ENCODE measurements around the gene APOBEC3G.

The APOBEC3G gene

GRCh38 chr22:39091126-39092081, 14.3 kb downstream of the APOBEC3G start:
- no peak for DNase-seq (ENCODE audit: low read depth)

GRCh38 chr22:39092111-39092862, 15.2 kb downstream of the APOBEC3G start:
- DNase-seq (ENCODE audit: low read depth): no peak

- no peak for DNase-seq (ENCODE audit: low read depth)
These were observed 17.8 kb downstream of the APOBEC3G start for GRCh38 chr22:39094717-39095389.

- no peak for DNase-seq (ENCODE audit: low read depth)
These were observed 18.9 kb downstream of the APOBEC3G start for GRCh38 chr22:39095971-39096370.

- no peak for DNase-seq (ENCODE audit: low read depth)
These were observed 20.3 kb downstream of the APOBEC3G start, which contains the start of gene APOBEC3H for GRCh38 chr22:39097098-39098020. Gene APOBEC3H, plus strand, starts transcription at chr22:39097244. Its CDS starts 3,035 bp downstream, at chr22:39100279.

- no peak for DNase-seq (ENCODE audit: low read depth)
These were observed 21.0 kb downstream of the APOBEC3G start for GRCh38 chr22:39098026-39098425.

GRCh38 chr22:39098576-39098975, 21.5 kb downstream of the APOBEC3G start:
- no peak for DNase-seq (ENCODE audit: low read depth)

- DNase-seq (ENCODE audit: low read depth): no peak
These were observed 24.2 kb downstream of the APOBEC3G start for GRCh38 chr22:39101226-39101625.

GRCh38 chr22:39103431-39103830, 26.4 kb downstream of the APOBEC3G start:
- DNase-seq (ENCODE audit: low read depth): no peak

- no peak for DNase-seq (ENCODE audit: low read depth)
These were observed 29.3 kb downstream of the APOBEC3G start for GRCh38 chr22:39106326-39106725.

GRCh38 chr22:39108487-39108886, 31.4 kb downstream of the APOBEC3G start:
- no peak for DNase-seq (ENCODE audit: low read depth)

GRCh38 chr22:39109361-39109760, 32.3 kb downstream of the APOBEC3G start:
- DNase-seq (ENCODE audit: low read depth): no peak

- no peak for DNase-seq (ENCODE audit: low read depth)
These were observed 33.8 kb downstream of the APOBEC3G start for GRCh38 chr22:39110631-39111561.

- no peak for DNase-seq (ENCODE audit: low read depth)
These were observed 37.0 kb downstream of the APOBEC3G start for GRCh38 chr22:39114112-39114511.

- DNase-seq (ENCODE audit: low read depth): no peak
These were observed 38.5 kb downstream of the APOBEC3G start for GRCh38 chr22:39115570-39115969.

GRCh38 chr22:39115977-39116621, 39.0 kb downstream of the APOBEC3G start:
- DNase-seq (ENCODE audit: low read depth): no peak

GRCh38 chr22:39117585-39118191, 40.6 kb downstream of the APOBEC3G start:
- DNase-seq (ENCODE audit: low read depth): peak; percentile 60

GRCh38 chr22:39120983-39121382, 43.9 kb downstream of the APOBEC3G start:
- no peak for DNase-seq (ENCODE audit: low read depth)
